HL-60/S4 (cell line): ENCODE results near the gene SLC38A5.
"Not testable (repeated sequence)": the region's sequence is repeated elsewhere in the genome, so short reads cannot be mapped to it uniquely, and the experiment has no call there.

Source experiments
- in situ Hi-C: fragments of 300-500 bp; cut with MboI; formaldehyde crosslinking; loops from 2 replicates; pipeline ENCODE4 v1.14.3; 2022; ENCODE audit warnings: low sequenced_read_pairs

SLC38A5 gene

GRCh38 chrX:48470110-48470832 lies at the start of gene SLC38A5:
SLC38A5 (minus strand) TSS chrX:48470260; CDS start chrX:48467924, 2,336 bp downstream.
- in situ Hi-C loops, result no loop called here

GRCh38 chrX:48519481-48519880 lies 49.4 kb upstream of the SLC38A5 start:
- in situ Hi-C loops, result not testable (repeated sequence)

DNA sequence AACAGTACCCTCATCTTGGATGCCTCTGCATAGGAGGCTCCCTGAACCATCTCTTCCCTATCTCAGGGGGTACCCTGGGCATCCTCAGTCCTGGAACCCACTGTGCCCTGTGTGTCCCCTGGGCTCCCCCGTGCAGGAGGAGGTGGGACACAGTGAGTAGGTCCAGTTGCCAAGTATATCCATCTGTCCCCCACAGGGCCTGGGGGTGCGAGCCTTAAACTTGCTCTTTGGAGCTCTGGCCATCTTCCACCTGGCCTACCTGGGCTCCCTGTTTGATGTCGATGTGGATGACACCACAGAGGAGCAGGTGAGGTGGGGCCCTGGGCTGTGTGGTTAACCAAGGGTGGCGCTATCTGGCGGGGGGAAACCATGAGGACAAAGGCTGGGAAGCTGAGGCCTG lies 46.9 kb upstream of the SLC38A5 start:
- in situ Hi-C loops, result no loop called here

GRCh38 chrX:48516285-48516684 lies 46.2 kb upstream of the SLC38A5 start:
- in situ Hi-C loops, result no loop called here

DNA sequence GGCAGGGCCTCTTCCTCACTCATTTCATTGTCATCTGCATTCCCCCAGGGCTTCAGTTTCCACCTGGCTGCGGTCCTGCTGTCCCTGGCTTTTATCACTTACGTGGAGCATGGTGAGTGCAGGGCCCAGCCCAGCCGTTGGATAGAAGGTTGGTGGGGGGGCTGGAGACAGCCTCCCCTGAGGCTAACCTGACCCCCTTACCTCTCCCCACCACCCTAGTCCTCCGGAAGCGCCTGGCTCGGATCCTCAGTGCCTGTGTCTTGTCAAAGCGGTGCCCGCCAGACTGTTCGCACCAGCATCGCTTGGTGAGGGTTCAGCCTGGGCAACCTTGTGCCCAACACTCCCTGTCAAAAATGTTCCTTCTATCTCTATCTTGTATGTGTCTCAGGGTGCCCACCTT lies 45.8 kb upstream of the SLC38A5 start:
- in situ Hi-C loops, result no loop called here

GRCh38 chrX:48514868-48515460 lies 44.9 kb upstream of the SLC38A5 start:
- in situ Hi-C loops, result no loop called here

GRCh38 chrX:48514126-48514806 lies 44.2 kb upstream of the SLC38A5 start:
- in situ Hi-C loops, result no loop called here

- in situ Hi-C loops, result no loop called here
Measured at GRCh38 chrX:48513670-48514069, 43.6 kb upstream of the SLC38A5 start.

- in situ Hi-C loops, result no loop called here
Measured at GRCh38 chrX:48512371-48512935, 42.4 kb upstream of the SLC38A5 start.

DNA sequence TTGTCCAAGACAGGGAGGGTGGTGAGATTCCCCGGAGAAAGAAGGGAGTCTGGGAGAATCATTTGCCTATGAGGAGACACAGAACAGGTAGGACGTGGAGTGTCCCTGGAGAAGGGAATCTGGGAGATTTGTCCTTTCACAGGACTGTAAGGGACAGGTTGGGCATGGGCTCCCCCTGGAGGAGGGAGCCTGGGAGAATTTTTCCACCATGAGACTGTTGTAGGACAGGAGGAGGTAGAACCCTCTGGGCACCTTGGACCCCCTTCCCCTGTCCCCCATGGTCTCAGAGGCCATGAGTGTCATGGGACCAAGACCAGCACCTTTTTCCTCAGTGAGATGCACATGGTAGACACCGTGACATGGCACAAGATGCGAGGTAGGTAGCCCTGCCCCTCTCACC lies 41.5 kb upstream of the SLC38A5 start:
- in situ Hi-C loops, result no loop called here

DNA sequence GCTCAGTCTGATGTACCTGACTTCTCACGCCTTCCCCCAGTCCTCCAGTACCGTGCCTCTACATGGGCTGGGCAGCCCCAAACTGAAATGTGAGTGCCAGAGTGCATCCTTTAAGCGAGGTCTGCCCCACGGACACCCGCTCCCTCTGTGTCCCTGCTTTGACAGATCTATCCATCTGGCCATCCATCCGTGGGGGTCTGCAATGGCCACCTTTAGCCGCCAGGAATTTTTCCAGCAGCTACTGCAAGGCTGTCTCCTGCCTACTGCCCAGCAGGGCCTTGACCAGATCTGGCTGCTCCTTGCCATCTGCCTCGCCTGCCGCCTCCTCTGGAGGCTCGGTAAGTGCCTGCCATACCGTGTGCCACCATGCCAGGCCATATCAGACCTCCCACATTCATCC lies 39.6 kb upstream of the SLC38A5 start:
- in situ Hi-C loops, result no loop called here

DNA sequence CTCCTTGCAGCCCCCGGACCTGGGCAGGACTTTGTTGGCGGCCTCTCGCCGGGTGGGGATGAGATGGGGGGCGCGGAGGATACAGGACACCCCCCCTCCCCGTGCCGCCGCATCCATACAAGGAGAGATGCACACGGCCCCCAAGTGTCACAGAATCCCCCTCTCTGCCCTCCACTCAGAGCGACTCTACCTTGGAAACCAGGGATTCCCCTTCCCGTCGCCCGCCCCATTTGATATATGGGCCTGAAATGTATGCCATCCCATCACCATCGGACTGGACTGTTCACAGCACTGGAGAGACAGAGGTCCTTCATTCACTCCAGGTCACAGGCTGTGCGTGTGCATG lies 39.2 kb upstream of the SLC38A5 start:
- in situ Hi-C loops, result no loop called here

DNA sequence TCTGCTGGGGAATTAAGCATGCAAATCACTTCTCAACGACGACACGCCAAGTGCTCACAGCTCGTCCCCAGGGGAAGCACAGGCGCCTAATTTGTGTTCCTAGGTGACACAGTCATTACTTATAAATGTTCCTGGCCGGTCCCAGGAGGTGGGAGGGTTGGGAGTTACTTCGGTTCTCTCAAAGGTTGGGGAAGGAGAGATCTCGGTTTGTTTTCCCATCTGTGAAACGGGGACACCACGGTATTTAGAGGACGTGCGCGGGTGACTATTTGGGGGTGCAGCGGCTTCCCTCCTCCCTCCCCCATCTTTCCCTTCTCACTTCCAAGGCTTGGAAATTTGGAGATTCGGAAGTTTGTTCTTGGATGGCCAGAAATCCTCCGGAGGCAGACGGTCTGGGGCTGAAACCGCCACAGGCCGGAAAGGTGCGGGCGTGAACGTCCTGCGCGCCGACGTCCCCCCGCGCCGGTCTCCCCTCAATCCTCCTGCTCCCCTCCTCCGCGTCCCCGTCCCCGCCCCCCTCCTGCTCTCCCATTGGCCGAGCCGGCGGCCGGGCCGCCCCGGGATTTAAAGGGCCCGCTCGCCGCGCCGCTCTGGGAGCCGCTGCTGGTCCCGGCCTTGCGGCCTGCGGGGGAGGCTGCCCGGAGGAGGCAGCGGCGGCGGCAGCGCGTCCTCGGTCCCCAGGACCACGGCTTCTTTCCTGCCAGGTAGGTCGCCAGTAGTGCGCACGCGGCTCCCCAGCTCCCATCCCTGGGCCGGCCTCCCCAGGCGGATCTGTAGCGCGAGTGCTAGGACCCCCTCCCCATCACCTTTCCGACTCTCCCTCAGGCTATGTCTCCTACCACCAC lies 38.6 kb upstream of the SLC38A5 start, which contains the start of gene PORCN:
TSS of gene PORCN (plus strand) at position 593 of the 845 bp plus-strand sequence. CDS start 829 bp downstream, outside the sequence.
- in situ Hi-C loops, result no loop called here

GRCh38 chrX:48507246-48507645 lies 37.2 kb upstream of the SLC38A5 start:
- in situ Hi-C loops, result no loop called here

- in situ Hi-C loops, result no loop called here
Measured at GRCh38 chrX:48505481-48505880, 35.4 kb upstream of the SLC38A5 start.

DNA sequence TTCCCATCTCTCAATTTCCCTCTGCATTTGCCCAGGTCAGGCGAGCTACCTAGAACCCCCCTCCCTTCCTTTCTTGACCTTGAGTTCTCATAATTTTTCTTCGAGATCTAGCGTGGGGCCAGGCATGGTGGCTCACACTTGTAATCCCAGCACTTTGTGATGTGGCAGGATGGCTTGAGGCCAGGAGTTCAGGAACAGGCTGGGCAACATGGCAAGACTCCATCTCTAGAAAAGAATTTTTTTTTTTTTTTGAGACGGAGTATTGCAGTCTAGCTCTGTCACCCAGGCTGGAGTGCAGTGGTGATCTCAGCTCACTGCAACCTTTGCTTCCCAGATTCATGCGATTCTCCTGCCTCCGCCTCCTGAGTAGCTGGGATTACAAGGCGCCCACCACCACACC lies 34.2 kb upstream of the SLC38A5 start:
- in situ Hi-C loops, result no loop called here

- in situ Hi-C loops, result loop anchor here (25.0 kb wide), 1 partner anchor 411 kb away; no protein-coding TSS in a partner anchor
Measured at GRCh38 chrX:48498374-48498809, 28.3 kb upstream of the SLC38A5 start.

- in situ Hi-C loops, result loop anchor here (25.0 kb wide), 1 partner anchor 411 kb away; no protein-coding TSS in a partner anchor
Measured at GRCh38 chrX:48497871-48498270, 27.8 kb upstream of the SLC38A5 start.

GRCh38 chrX:48496660-48497059 lies 26.6 kb upstream of the SLC38A5 start:
- in situ Hi-C loops, result loop anchor here (25.0 kb wide), 1 partner anchor 409 kb away; no protein-coding TSS in a partner anchor

GRCh38 chrX:48493890-48494364 lies 23.9 kb upstream of the SLC38A5 start:
- in situ Hi-C loops, result loop anchor here (25.0 kb wide), 1 partner anchor 407 kb away; no protein-coding TSS in a partner anchor
